Neuronal stem cell (in vitro differentiated cells): ENCODE data around the gene USP31.

Experiments used
- DNase-seq: peaks from one replicate; pipeline ENCODE4 v3.0.0-alpha.2; 2013; ENCODE audit warnings: low spot score
- H2AFZ ChIP-seq: one replicate; pipeline ENCODE4 v1.6.1; 2013; ENCODE audit warnings: mild to moderate bottlenecking, low read length, inconsistent platforms
- H2AK5ac ChIP-seq: 2 replicates; pipeline ENCODE4 v1.6.1; 2013; ENCODE audit warnings: low read depth, mild to moderate bottlenecking, inconsistent platforms, low read length, moderate library complexity, mixed read lengths
- H2BK120ac ChIP-seq: 2 replicates; pipeline ENCODE4 v1.6.1; 2013; ENCODE audit warnings: low read depth, mild to moderate bottlenecking, inconsistent platforms, low read length, moderate library complexity, mixed read lengths
- H2BK12ac ChIP-seq: one replicate; pipeline ENCODE4 v1.6.1; 2013; ENCODE audit warnings: low read length, inconsistent platforms
- H2BK15ac ChIP-seq: 2 replicates; pipeline ENCODE4 v1.6.1; 2013; ENCODE audit warnings: mild to moderate bottlenecking, low read length, inconsistent platforms, mixed read lengths
- H2BK5ac ChIP-seq: one replicate; pipeline ENCODE4 v1.6.1; 2013; ENCODE audit warnings: inconsistent platforms, mild to moderate bottlenecking, low read length, moderate library complexity
- H3K14ac ChIP-seq: one replicate; pipeline ENCODE4 v1.6.1; 2013; ENCODE audit warnings: low read length, inconsistent platforms
- H3K18ac ChIP-seq: 2 replicates; pipeline ENCODE4 v1.6.1; 2013; ENCODE audit warnings: low read length, inconsistent platforms
- H3K23ac ChIP-seq: 2 replicates; pipeline ENCODE4 v1.6.1; 2013; ENCODE audit warnings: low read depth, mild to moderate bottlenecking, mixed read lengths, low read length, inconsistent platforms; ENCODE audit not compliant: poor library complexity
- H3K27ac ChIP-seq: replicated peaks from 3 replicates; pipeline ENCODE4 v1.5.1; 2013; ENCODE audit warnings: low read length, inconsistent platforms
- H3K27me3 ChIP-seq, 3 experiments: 2 replicates each; pipeline ENCODE4 v1.6.1; 2013; ENCODE audit warnings: low read length in 3 of 3, mild to moderate bottlenecking in 2 of 3, inconsistent platforms in 1 of 3, low read depth in 1 of 3, mixed read lengths in 1 of 3, moderate library complexity in 1 of 3; ENCODE audit not compliant: control insufficient read depth in 3 of 3, insufficient read depth in 3 of 3
- H3K36me3 ChIP-seq, 2 donors: replicated peaks in 1 of 2; 2 replicates each; pipeline ENCODE4 v1.6.1; 2013; ENCODE audit warnings: low read length in 2 of 2; ENCODE audit not compliant: control insufficient read depth in 2 of 2, insufficient read depth in 2 of 2
- H3K4ac ChIP-seq: 2 replicates; pipeline ENCODE4 v1.6.1; 2013; ENCODE audit warnings: inconsistent platforms, mild to moderate bottlenecking, low read length, moderate library complexity
- H3K4me1 ChIP-seq, 2 donors: 1 replicate in 1 of 2; 2 replicates in 1 of 2; pipeline ENCODE4 v1.6.1; 2013; ENCODE audit warnings: low read length in 2 of 2, low read depth in 1 of 2; ENCODE audit not compliant: control insufficient read depth in 2 of 2, insufficient read depth in 1 of 2
- H3K4me2 ChIP-seq: one replicate; pipeline ENCODE4 v1.6.1; 2013; ENCODE audit warnings: mild to moderate bottlenecking, low read length, inconsistent platforms; ENCODE audit not compliant: insufficient read depth, poor library complexity, severe bottlenecking
- H3K4me3 ChIP-seq, 2 donors: 2 replicates each; pipeline ENCODE4 v1.5.1; 2013; ENCODE audit warnings: low read length in 2 of 2, mild to moderate bottlenecking in 2 of 2, inconsistent platforms in 1 of 2, moderate library complexity in 1 of 2
- H3K79me1 ChIP-seq: one replicate; pipeline ENCODE4 v1.6.1; 2013; ENCODE audit warnings: low read depth, mild to moderate bottlenecking, inconsistent platforms, low read length, moderate library complexity
- H3K9ac ChIP-seq: one replicate; pipeline ENCODE4 v1.6.1; 2013; ENCODE audit warnings: mild to moderate bottlenecking, low read depth, low read length, inconsistent platforms; ENCODE audit not compliant: poor library complexity
- H3K9me3 ChIP-seq, 2 donors: replicated peaks in 1 of 2; 2 replicates each; pipeline versions ENCODE3 to v1.6.1; 2013; ENCODE audit warnings: low read length in 2 of 2, mild to moderate bottlenecking in 2 of 2, inconsistent platforms in 1 of 2, low read depth in 1 of 2, mixed read lengths in 1 of 2, moderate library complexity in 1 of 2; ENCODE audit not compliant: control insufficient read depth in 2 of 2, insufficient read depth in 1 of 2
- H4K8ac ChIP-seq: one replicate; pipeline ENCODE4 v1.6.1; 2013; ENCODE audit warnings: low read depth, mild to moderate bottlenecking, inconsistent platforms, low read length, moderate library complexity
- H4K91ac ChIP-seq: one replicate; pipeline ENCODE4 v1.6.1; 2013; ENCODE audit warnings: low read length, low read depth, mild to moderate bottlenecking, inconsistent platforms; ENCODE audit not compliant: poor library complexity
- WGBS, 2 donors: extraction: QIAGEN DNeasy Blood & Tissue Kit; methylation state at CpG; one replicate each; pipeline ENCODE4 v1.1.7; 2013; ENCODE audit warnings: missing lambda C conversion rate in 2 of 2, mixed read lengths in 1 of 2; ENCODE audit not compliant: insufficient read length in 2 of 2, insufficient replicate concordance in 1 of 2; ENCODE audit errors: extremely low coverage in 2 of 2; 5-methylcytosine and 5-hydroxymethylcytosine counted together

Gene USP31

GRCh38 chr16:23164736-23165135, 15.5 kb upstream of the USP31 start:
- Histone ChIP-seq H3K9me3 (peaks cover 0 to 4% of the 10 kb centered on the region in 2 donors), H3K14ac (no peak overlapping the region), H3K18ac (no peak overlapping the region), H3K79me1 (no peaks in the 10 kb centered on the region), H3K36me3 (no peaks in the 10 kb centered on the region), H3K4ac (no peak overlapping the region), H4K8ac (no peak overlapping the region), H3K23ac (no peak overlapping the region), H3K27ac (no peak overlapping the region), H2BK120ac (no peak overlapping the region), H3K4me2 (no peak overlapping the region), H2BK12ac (no peak overlapping the region), H3K4me3 (no peak overlapping the region), H2AFZ (no peak overlapping the region), H4K91ac (no peak overlapping the region), H3K4me1 (no peaks in the 10 kb centered on the region), H2BK5ac (no peak overlapping the region), H3K9ac (no peak overlapping the region), H2AK5ac (no peak overlapping the region), H2BK15ac (no peak overlapping the region), H3K27me3 (peaks cover 0 to 4% (median 0%) of the 10 kb centered on the region in 3 experiments)
- no CpG with 5 or more reads among the region's 4 CpGs for WGBS, 2 donors
- no peak for DNase-seq

- no peak overlapping the region for H3K9ac ChIP-seq
- H3K27me3 ChIP-seq = peaks cover 0 to 4% (median 0%) of the 10 kb centered on the region in 3 experiments
- no peak overlapping the region for H2BK120ac ChIP-seq
- H3K23ac ChIP-seq = no peak overlapping the region
- H3K4ac ChIP-seq = no peak overlapping the region
- no peak overlapping the region for H2BK15ac ChIP-seq
- H3K4me3 ChIP-seq = no peak overlapping the region
- H3K18ac ChIP-seq = no peak overlapping the region
- no peaks in the 10 kb centered on the region for H3K36me3 ChIP-seq
- DNase-seq = no peak
- no peak overlapping the region for H3K14ac ChIP-seq
- no peak overlapping the region for H4K8ac ChIP-seq
- no CpG with 5 or more reads among the region's 2 CpGs for WGBS, 2 donors
- H3K4me2 ChIP-seq = no peak overlapping the region
- no peak overlapping the region for H2AFZ ChIP-seq
- H3K79me1 ChIP-seq = no peaks in the 10 kb centered on the region
- no peaks in the 10 kb centered on the region for H3K4me1 ChIP-seq
- H2AK5ac ChIP-seq = no peak overlapping the region
- H2BK12ac ChIP-seq = no peak overlapping the region
- H4K91ac ChIP-seq = no peak overlapping the region
- no peak overlapping the region for H3K27ac ChIP-seq
- no peak overlapping the region for H2BK5ac ChIP-seq
- H3K9me3 ChIP-seq = peaks cover 0 to 5% of the 10 kb centered on the region in 2 donors
Observed at GRCh38 chr16:23163921-23164320, 14.7 kb upstream of the USP31 start.

GRCh38 chr16:23160574-23160973, 11.3 kb upstream of the USP31 start:
- WGBS, 2 donors = no CpG with 5 or more reads among the region's 3 CpGs
- Histone ChIP-seq H3K4ac (no peak overlapping the region), H3K36me3 (no peaks in the 10 kb centered on the region), H2BK5ac (no peak overlapping the region), H3K9me3 (peaks cover 0 to 5% of the 10 kb centered on the region in 2 donors), H3K23ac (no peak overlapping the region), H3K4me2 (no peak overlapping the region), H3K4me1 (no peaks in the 10 kb centered on the region), H3K79me1 (no peaks in the 10 kb centered on the region), H2AFZ (no peak overlapping the region), H3K14ac (no peak overlapping the region), H3K27ac (no peak overlapping the region), H2BK120ac (no peak overlapping the region), H3K18ac (no peak overlapping the region), H2AK5ac (no peak overlapping the region), H3K27me3 (peaks cover 0 to 4% (median 0%) of the 10 kb centered on the region in 3 experiments), H4K91ac (no peak overlapping the region), H3K4me3 (no peak overlapping the region), H2BK15ac (no peak overlapping the region), H3K9ac (no peak overlapping the region), H2BK12ac (no peak overlapping the region), H4K8ac (no peak overlapping the region)
- no peak for DNase-seq

- H2BK5ac ChIP-seq = no peak overlapping the region
- H2AK5ac ChIP-seq = no peak overlapping the region
- no peak overlapping the region for H3K9ac ChIP-seq
- peaks cover 0 to 5% of the 10 kb centered on the region in 2 donors for H3K9me3 ChIP-seq
- H2AFZ ChIP-seq = no peak overlapping the region
- H3K4me2 ChIP-seq = no peak overlapping the region
- H3K14ac ChIP-seq = no peak overlapping the region
- no peak for DNase-seq
- whole genome bisulfite sequencing, 2 donors = no CpG with 5 or more reads among the region's 4 CpGs
- no peak overlapping the region for H4K91ac ChIP-seq
- H3K18ac ChIP-seq = no peak overlapping the region
- no peak overlapping the region for H4K8ac ChIP-seq
- H3K27me3 ChIP-seq = peaks cover 0 to 9% (median 0%) of the 10 kb centered on the region in 3 experiments
- H3K23ac ChIP-seq = no peak overlapping the region
- no peak overlapping the region for H3K4me3 ChIP-seq
- H3K4ac ChIP-seq = no peak overlapping the region
- no peaks in the 10 kb centered on the region for H3K4me1 ChIP-seq
- no peaks in the 10 kb centered on the region for H3K79me1 ChIP-seq
- H2BK15ac ChIP-seq = no peak overlapping the region
- no peak overlapping the region for H2BK120ac ChIP-seq
- H3K36me3 ChIP-seq = no peaks in the 10 kb centered on the region
- no peak overlapping the region for H3K27ac ChIP-seq
- no peak overlapping the region for H2BK12ac ChIP-seq
Observed at GRCh38 chr16:23160082-23160481, 10.8 kb upstream of the USP31 start.
